ENCODE measurements around the gene AFF3.

- TF ChIP-seq CTCF (IDR thresholded peaks at IDR 0.05) (no peak), POLR2A (IDR thresholded peaks at IDR 0.05) (no peak)
Observed at GRCh38 chr2:100180503-100180902, 38.1 kb upstream of the AFF3 start.
